Progenitor cell of endocrine pancreas (in vitro differentiated cells): Measurements from ENCODE around the gene TMEM164. TPM values are rescaled to one million over a fixed set of nuclear protein-coding genes. Genes with fewer than 3 reads are reported as not detected.

ENCODE experiments used
- DNase-seq: peaks from one replicate; pipeline ENCODE4 v3.0.0; 2021; ENCODE audit warnings: low spot score; ENCODE audit not compliant: unreplicated experiment
- H3K27ac Mint-ChIP-seq: 2 replicates; pipeline ENCODE4 v1.8.0; 2021; ENCODE audit warnings: mild to moderate bottlenecking, moderate library complexity, mixed read lengths
- H3K27me3 Mint-ChIP-seq: 2 replicates; pipeline ENCODE4 v1.8.0; 2021; ENCODE audit warnings: mixed read lengths
- H3K36me3 Mint-ChIP-seq: 2 replicates; pipeline ENCODE4 v1.8.0; 2022; ENCODE audit warnings: mixed read lengths; ENCODE audit not compliant: insufficient read depth
- H3K4me1 Mint-ChIP-seq: 2 replicates; pipeline ENCODE4 v1.8.0; 2021; ENCODE audit warnings: low read depth, mixed read lengths
- H3K4me3 Mint-ChIP-seq: 2 replicates; pipeline ENCODE4 v1.8.0; 2021; ENCODE audit warnings: low read depth, mild to moderate bottlenecking, moderate library complexity, mixed read lengths
- H3K9me3 Mint-ChIP-seq: 2 replicates; pipeline ENCODE4 v1.8.0; 2021; ENCODE audit warnings: low read depth, mixed read lengths
- total RNA-seq: library from RNA; stranded (reverse); gene quantifications from 2 replicates; pipeline ENCODE4 v1.2.1, GENCODE V29; 2021
- TF ChIP-seq, protein P1 (sequence below): fragments of 200-600 bp; sonication (generic); IDR thresholded peaks from one replicate; pipeline ENCODE4 v1.5.0; 2021; ENCODE audit warnings: antibody characterized with exemption, mild to moderate bottlenecking; ENCODE audit not compliant: unreplicated experiment

TMEM164 gene
- total RNA-seq, 1 donor from 2014 or later, result 109 TPM

DNA sequence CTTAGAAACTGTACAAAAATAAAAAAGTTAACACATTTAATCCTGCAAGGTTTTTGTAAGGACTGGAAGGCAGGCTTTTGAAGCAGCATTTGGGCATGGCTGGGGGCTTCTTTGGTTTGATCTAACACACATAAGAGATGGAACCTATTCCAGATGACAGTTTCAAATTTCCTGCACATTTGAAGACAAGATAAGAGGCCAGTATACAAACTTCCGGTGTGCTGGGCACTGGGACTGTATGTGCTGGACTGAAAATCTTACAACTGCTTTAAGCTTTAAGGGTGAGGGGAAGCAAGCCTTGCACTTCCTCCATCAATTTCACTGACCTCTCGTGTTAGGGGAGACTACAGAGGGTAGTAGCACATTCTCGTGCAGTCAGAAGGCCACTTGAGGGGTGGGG is 192.1 kb downstream of the TMEM164 start:
- no peaks in the 10 kb centered on the region for H3K4me1 Mint-ChIP-seq
- no peaks in the 10 kb centered on the region for H3K9me3 Mint-ChIP-seq
- no peak overlapping the region for H3K4me3 Mint-ChIP-seq
- peaks cover 1% of the 10 kb centered on the region for H3K36me3 Mint-ChIP-seq
- H3K27me3 Mint-ChIP-seq, result no peaks in the 10 kb centered on the region
- TF ChIP-seq, protein P1, sequence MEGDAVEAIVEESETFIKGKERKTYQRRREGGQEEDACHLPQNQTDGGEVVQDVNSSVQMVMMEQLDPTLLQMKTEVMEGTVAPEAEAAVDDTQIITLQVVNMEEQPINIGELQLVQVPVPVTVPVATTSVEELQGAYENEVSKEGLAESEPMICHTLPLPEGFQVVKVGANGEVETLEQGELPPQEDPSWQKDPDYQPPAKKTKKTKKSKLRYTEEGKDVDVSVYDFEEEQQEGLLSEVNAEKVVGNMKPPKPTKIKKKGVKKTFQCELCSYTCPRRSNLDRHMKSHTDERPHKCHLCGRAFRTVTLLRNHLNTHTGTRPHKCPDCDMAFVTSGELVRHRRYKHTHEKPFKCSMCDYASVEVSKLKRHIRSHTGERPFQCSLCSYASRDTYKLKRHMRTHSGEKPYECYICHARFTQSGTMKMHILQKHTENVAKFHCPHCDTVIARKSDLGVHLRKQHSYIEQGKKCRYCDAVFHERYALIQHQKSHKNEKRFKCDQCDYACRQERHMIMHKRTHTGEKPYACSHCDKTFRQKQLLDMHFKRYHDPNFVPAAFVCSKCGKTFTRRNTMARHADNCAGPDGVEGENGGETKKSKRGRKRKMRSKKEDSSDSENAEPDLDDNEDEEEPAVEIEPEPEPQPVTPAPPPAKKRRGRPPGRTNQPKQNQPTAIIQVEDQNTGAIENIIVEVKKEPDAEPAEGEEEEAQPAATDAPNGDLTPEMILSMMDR, result no peak
- peak overlapping the region; percentile 67 for H3K27ac Mint-ChIP-seq
- no peak for DNase-seq

DNA sequence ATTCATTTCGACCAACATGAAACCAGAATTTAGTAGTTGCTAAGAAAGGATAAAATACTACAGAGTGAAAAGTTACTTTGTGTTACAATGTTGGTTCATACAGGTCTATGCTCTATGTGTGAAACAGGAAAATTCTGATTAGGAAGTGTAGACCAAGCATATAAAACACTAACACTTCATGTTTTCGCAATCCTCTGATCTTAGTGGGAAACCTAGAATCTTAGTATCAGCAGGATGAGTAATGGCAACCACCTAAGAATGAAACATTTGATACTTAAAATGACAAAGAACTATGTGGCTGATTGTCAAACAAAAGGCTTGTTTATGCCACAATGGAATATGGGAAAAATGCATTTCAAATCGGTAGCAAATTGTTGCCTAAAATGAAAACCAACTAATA is 198.9 kb downstream of the TMEM164 start:
- no peaks in the 10 kb centered on the region for H3K9me3 Mint-ChIP-seq
- no peaks in the 10 kb centered on the region for H3K36me3 Mint-ChIP-seq

DNA sequence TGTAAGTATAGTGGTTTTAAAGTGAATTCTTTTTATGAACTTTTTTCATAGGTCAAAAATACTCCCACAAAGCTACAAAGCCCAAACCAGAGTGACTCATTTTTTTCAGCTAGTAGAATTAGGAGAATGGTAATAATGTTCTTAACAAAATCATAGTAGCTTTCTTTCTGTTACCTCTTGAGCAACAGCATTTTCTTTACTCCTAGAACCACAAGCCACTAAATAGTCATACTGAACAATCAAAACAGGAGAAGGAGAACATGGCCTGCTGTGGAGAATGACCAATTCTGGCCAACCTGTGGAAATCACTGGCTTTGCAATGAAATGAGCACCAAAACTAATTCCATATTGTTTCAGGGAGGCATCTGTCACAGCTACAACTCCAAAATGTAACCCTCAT is 202.1 kb downstream of the TMEM164 start:
- Mint-ChIP-seq H3K9me3 (no peaks in the 10 kb centered on the region), H3K27me3 (no peaks in the 10 kb centered on the region), H3K4me3 (no peak overlapping the region), H3K4me1 (peaks cover under 1% of the 10 kb centered on the region), H3K36me3 (peaks cover 2% of the 10 kb centered on the region), H3K27ac (no peak overlapping the region)
- DNase-seq, result no peak
- TF ChIP-seq, protein P1, result no peak

More for the DNA sequence above, 198.9 kb downstream of the TMEM164 start:
- H3K27ac Mint-ChIP-seq, result no peak overlapping the region
- H3K4me1 Mint-ChIP-seq, result no peaks in the 10 kb centered on the region
- no peak overlapping the region for H3K4me3 Mint-ChIP-seq
- DNase-seq, result no peak
- H3K27me3 Mint-ChIP-seq, result no peaks in the 10 kb centered on the region
- TF ChIP-seq, protein P1, result no peak

DNA sequence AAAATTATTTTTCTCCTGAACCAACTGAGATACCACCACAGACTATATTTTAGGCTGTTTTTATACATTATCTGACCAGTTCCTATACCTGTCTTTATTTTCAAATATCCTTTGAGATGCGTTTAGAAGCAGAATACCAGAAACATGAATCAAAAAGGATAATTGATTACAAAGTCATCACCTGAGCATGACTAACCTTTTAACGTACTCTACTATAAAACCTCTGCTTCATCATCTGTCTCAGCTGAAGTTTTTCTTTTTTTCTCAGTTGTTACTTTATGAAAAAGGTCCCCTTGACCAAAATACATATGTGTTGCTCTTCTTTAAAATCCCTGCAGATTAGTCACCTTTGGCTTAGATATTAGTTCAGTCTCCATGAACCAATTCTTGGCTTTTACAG is 205.2 kb downstream of the TMEM164 start:
- no peak overlapping the region for H3K4me3 Mint-ChIP-seq
- DNase-seq, result no peak

DNA sequence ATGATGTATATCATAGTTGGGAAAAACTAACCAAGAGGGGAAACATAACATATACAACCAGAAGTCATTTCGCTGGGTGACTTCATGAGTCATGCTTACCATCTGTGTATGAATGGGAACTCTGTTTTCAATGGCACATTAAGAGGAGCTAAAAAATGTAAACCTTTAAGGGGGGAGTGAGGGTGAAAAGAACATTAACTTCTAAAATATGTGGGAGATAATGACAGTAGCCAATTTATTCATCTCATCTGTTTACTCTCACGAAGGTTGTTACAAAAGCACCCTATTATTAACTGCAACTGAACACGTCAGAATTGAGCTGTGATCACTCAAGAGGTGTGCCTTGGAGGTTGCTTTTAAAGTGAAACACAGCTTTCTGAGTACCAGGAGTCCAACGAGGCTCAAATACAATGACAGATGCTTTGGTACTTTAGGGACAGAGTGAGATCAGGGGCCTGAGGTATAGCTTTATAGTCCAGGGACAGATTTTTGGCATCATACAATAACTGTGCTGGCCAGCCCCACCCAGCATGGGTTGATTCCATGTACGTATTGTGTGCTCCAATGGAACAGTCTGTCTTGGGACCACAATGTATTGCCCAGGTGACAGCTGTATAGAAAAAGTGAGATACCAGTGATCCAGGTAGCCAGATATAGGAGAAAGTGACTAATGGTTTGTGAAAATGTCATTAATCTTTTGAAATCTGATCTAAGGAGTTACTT is 207.7 kb downstream of the TMEM164 start:
- TF ChIP-seq, protein P1, result no peak
- no peak overlapping the region for H3K27ac Mint-ChIP-seq
- H3K4me3 Mint-ChIP-seq, result no peak overlapping the region
- no peaks in the 10 kb centered on the region for H3K9me3 Mint-ChIP-seq
- no peak for DNase-seq
- no peaks in the 10 kb centered on the region for H3K27me3 Mint-ChIP-seq
- peaks cover 6% of the 10 kb centered on the region for H3K36me3 Mint-ChIP-seq
- peaks cover 17% of the 10 kb centered on the region for H3K4me1 Mint-ChIP-seq

More for the DNA sequence above, 205.2 kb downstream of the TMEM164 start:
- TF ChIP-seq, protein P1, result no peak
- no peak overlapping the region for H3K27ac Mint-ChIP-seq
- H3K27me3 Mint-ChIP-seq, result no peaks in the 10 kb centered on the region
- H3K36me3 Mint-ChIP-seq, result peaks cover 2% of the 10 kb centered on the region
- H3K4me1 Mint-ChIP-seq, result peaks cover 14% of the 10 kb centered on the region
- H3K9me3 Mint-ChIP-seq, result no peaks in the 10 kb centered on the region
